Mesenchymal stem cell (in vitro differentiated cells and primary cell): ENCODE results near the gene PCARE.

Experiments used
- DNase-seq: peaks from one replicate; pipeline ENCODE4 v3.0.0-alpha.2; 2013
- H2AFZ ChIP-seq: one replicate; pipeline ENCODE4 v1.6.1; 2013; ENCODE audit warnings: low read depth, mild to moderate bottlenecking, control low read depth, inconsistent platforms, low read length, moderate library complexity
- H2AK5ac ChIP-seq: 2 replicates; pipeline ENCODE4 v1.6.1; 2013; ENCODE audit warnings: low read length, moderate library complexity, mild to moderate bottlenecking, inconsistent platforms; ENCODE audit not compliant: severe bottlenecking
- H2BK120ac ChIP-seq: one replicate; pipeline ENCODE4 v1.6.1; 2013; ENCODE audit warnings: low read depth, mild to moderate bottlenecking, inconsistent platforms, low read length, moderate library complexity
- H2BK12ac ChIP-seq, 2 experiments: one replicate each; pipeline ENCODE4 v1.6.1; 2013; ENCODE audit warnings: inconsistent platforms in 2 of 2, low read length in 2 of 2, mild to moderate bottlenecking in 2 of 2, moderate library complexity in 2 of 2, control low read depth in 1 of 2
- H2BK15ac ChIP-seq: one replicate; pipeline ENCODE4 v1.6.1; 2013; ENCODE audit warnings: mild to moderate bottlenecking, low read depth, inconsistent platforms; ENCODE audit not compliant: poor library complexity, severe bottlenecking
- H2BK5ac ChIP-seq: 2 replicates; pipeline ENCODE4 v1.6.1; 2013; ENCODE audit warnings: low read depth, mild to moderate bottlenecking, low read length, control low read depth, inconsistent platforms; ENCODE audit not compliant: poor library complexity, severe bottlenecking
- H3K14ac ChIP-seq, 2 experiments: one replicate each; pipeline ENCODE4 v1.6.1; 2013; ENCODE audit warnings: inconsistent platforms in 2 of 2, low read length in 2 of 2, control low read depth in 1 of 2, mild to moderate bottlenecking in 1 of 2, moderate library complexity in 1 of 2
- H3K18ac ChIP-seq, 2 experiments: one replicate each; pipeline ENCODE4 v1.6.1; 2013; ENCODE audit warnings: inconsistent platforms in 2 of 2, low read length in 2 of 2, control low read depth in 1 of 2, low read depth in 1 of 2, mild to moderate bottlenecking in 1 of 2
- H3K23ac ChIP-seq, 2 experiments: one replicate each; pipeline ENCODE4 v1.6.1; 2013; ENCODE audit warnings: inconsistent platforms in 2 of 2, low read length in 2 of 2, mild to moderate bottlenecking in 2 of 2, moderate library complexity in 2 of 2, control low read depth in 1 of 2
- H3K27ac ChIP-seq: 2 replicates; pipeline ENCODE4 v1.5.1; 2013; ENCODE audit warnings: mild to moderate bottlenecking, moderate library complexity, low read length, control low read depth, inconsistent platforms; ENCODE audit not compliant: poor library complexity, severe bottlenecking
- H3K27me3 ChIP-seq, 2 experiments: 2 replicates each; pipeline versions ENCODE4 v1.6.1 to v1.7.0; 2013; ENCODE audit warnings: low read length in 2 of 2, mild to moderate bottlenecking in 2 of 2, moderate library complexity in 2 of 2, control low read depth in 1 of 2, inconsistent platforms in 1 of 2; ENCODE audit not compliant: control insufficient read depth in 1 of 2, insufficient read depth in 1 of 2
- H3K36me3 ChIP-seq, 2 experiments: 2 replicates each; pipeline versions ENCODE4 v1.6.1 to v1.7.0; 2013; ENCODE audit warnings: low read length in 2 of 2, control low read depth in 1 of 2, inconsistent platforms in 1 of 2, low read depth in 1 of 2, mild to moderate bottlenecking in 1 of 2; ENCODE audit not compliant: insufficient read depth in 2 of 2, control insufficient read depth in 1 of 2
- H3K4ac ChIP-seq, 2 experiments: one replicate each; pipeline ENCODE4 v1.6.1; 2013; ENCODE audit warnings: inconsistent platforms in 2 of 2, low read length in 2 of 2, mild to moderate bottlenecking in 2 of 2, moderate library complexity in 2 of 2, control low read depth in 1 of 2, low read depth in 1 of 2
- H3K4me1 ChIP-seq: 2 replicates; pipeline ENCODE4 v1.6.1; 2013; ENCODE audit warnings: low read depth, low read length, control low read depth; ENCODE audit not compliant: control insufficient read depth, insufficient read depth
- H3K4me2 ChIP-seq: 2 replicates; pipeline ENCODE4 v1.6.1; 2013; ENCODE audit warnings: low read length, mild to moderate bottlenecking, inconsistent platforms; ENCODE audit not compliant: poor library complexity, severe bottlenecking
- H3K4me3 ChIP-seq, 2 experiments: 2 replicates each; pipeline versions ENCODE4 v1.5.1 to v1.7.0; 2013; ENCODE audit warnings: low read length in 2 of 2, mild to moderate bottlenecking in 2 of 2, control low read depth in 1 of 2, low read depth in 1 of 2; ENCODE audit not compliant: insufficient read depth in 1 of 2
- H3K79me1 ChIP-seq: replicated peaks from 2 replicates; pipeline ENCODE4 v1.6.1; 2013; ENCODE audit warnings: mild to moderate bottlenecking, control low read depth, low read length, inconsistent platforms; ENCODE audit not compliant: poor library complexity, severe bottlenecking
- H3K9ac ChIP-seq: 2 replicates; pipeline ENCODE4 v1.7.0; 2013; ENCODE audit warnings: mild to moderate bottlenecking, low read length, moderate library complexity
- H3K9me3 ChIP-seq: 2 replicates; pipeline ENCODE4 v1.7.0; 2013; ENCODE audit warnings: mild to moderate bottlenecking, low read length; ENCODE audit not compliant: control insufficient read depth
- H4K8ac ChIP-seq: one replicate; pipeline ENCODE4 v1.6.1; 2013; ENCODE audit warnings: inconsistent platforms, mild to moderate bottlenecking, low read length, moderate library complexity
- H4K91ac ChIP-seq: one replicate; pipeline ENCODE4 v1.6.1; 2013; ENCODE audit warnings: mild to moderate bottlenecking, low read length, inconsistent platforms
- WGBS: methylation state at CpG from one replicate; pipeline ENCODE4 v1.1.7; 2013; ENCODE audit warnings: mixed read lengths; 5-methylcytosine and 5-hydroxymethylcytosine counted together

PCARE gene

DNA sequence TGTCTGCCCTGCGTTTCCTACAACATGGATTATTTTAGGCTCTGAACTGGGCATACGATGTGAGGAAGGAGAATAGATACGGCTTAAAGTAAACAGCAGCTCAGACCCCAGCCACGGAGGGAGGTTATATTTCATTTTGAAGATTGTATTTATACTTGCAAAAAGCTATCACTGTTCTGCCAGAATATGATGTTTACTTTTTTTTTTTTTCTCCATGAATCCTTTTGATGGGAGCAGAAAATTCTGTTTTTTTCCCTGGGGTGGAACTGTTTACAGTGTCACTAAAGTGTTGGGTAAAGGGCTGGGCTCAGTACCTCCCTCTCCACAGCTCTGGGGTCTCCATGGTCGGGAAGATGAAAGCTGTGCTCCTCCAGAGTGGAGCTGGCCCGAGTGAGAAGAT is 13.1 kb downstream of the PCARE start:
- Histone ChIP-seq H3K4me1 (peaks cover 2% of the 10 kb centered on the region), H4K8ac (no peak overlapping the region), H2BK12ac (no peak overlapping the region), H3K23ac (no peak overlapping the region), H3K4me3 (no peak overlapping the region), H3K27ac (no peak overlapping the region), H2AFZ (no peak overlapping the region), H3K79me1 (no peaks in the 10 kb centered on the region), H3K18ac (no peak overlapping the region), H3K9me3 (no peaks in the 10 kb centered on the region), H2BK15ac (no peak overlapping the region), H2AK5ac (no peak overlapping the region), H3K14ac (no peak overlapping the region), H3K4ac (no peak overlapping the region), H3K36me3 (no peaks in the 10 kb centered on the region), H3K27me3 (peaks cover 0 to 9% of the 10 kb centered on the region in 2 experiments), H2BK5ac (no peak overlapping the region), H3K9ac (no peak overlapping the region), H3K4me2 (no peak overlapping the region), H2BK120ac (no peak overlapping the region), H4K91ac (no peak overlapping the region)
- 73% methylated on average over 4 of the region's 6 CpGs for WGBS
- DNase-seq = no peak

DNA sequence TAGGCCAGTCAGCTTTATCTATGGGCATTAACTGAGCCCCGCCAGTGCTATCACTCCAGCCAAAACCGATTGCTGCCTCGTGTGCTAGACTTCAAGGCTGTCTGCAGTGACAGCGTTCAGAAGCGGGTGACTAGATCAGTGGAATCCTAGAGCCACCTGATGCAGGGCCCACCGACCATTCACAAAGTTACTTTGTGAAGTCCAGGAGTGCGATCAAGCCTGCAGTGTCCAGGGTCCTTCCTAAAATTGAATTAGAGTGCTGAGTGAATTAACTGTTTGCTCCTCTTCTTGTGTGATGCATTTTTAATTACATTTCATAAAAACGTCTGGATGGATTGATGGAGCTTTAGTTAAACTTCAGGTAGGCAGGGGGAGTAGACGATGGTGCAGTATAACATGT is 13.9 kb downstream of the PCARE start:
- no peak overlapping the region for H4K91ac ChIP-seq
- H3K4me3 ChIP-seq = no peak overlapping the region
- no peak overlapping the region for H3K23ac ChIP-seq
- H2AFZ ChIP-seq = no peak overlapping the region
- H3K9me3 ChIP-seq = no peaks in the 10 kb centered on the region
- H2AK5ac ChIP-seq = no peak overlapping the region
- H3K79me1 ChIP-seq = no peaks in the 10 kb centered on the region
- H2BK12ac ChIP-seq = no peak overlapping the region
- no peak overlapping the region for H3K27ac ChIP-seq
- no peak overlapping the region for H4K8ac ChIP-seq
- H2BK120ac ChIP-seq = no peak overlapping the region
- no peak overlapping the region for H3K14ac ChIP-seq
- no peak for DNase-seq
- WGBS = 92% methylated on average over 9 of the region's 9 CpGs
- peaks cover 2% of the 10 kb centered on the region for H3K4me1 ChIP-seq
- no peak overlapping the region for H3K4ac ChIP-seq
- H3K4me2 ChIP-seq = no peak overlapping the region
- no peak overlapping the region for H3K9ac ChIP-seq
- peaks cover 0 to 9% of the 10 kb centered on the region in 2 experiments for H3K27me3 ChIP-seq
- no peak overlapping the region for H3K18ac ChIP-seq
- H2BK5ac ChIP-seq = no peak overlapping the region
- no peak overlapping the region for H2BK15ac ChIP-seq
- no peaks in the 10 kb centered on the region for H3K36me3 ChIP-seq

DNA sequence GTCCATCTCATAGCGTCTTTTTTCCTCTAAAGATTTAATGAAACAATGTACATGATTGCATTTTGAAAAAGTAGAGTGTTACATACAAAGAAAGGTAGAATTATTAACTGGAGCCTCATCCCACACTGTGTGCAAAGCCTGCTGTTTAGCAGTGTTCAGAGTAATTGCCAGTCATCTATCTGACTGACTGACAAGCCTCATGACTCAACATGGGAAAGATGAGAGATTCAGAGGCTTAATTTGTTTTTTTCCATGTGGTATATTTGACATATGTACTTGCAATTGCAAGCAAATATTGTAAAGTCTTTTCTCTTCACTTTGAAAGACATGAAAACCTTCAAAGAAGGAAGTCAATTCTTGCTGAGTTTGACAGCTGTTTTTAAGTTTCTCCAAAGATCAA is 14.7 kb downstream of the PCARE start:
- Histone ChIP-seq H4K91ac (no peak overlapping the region), H3K4me2 (no peak overlapping the region), H2BK5ac (no peak overlapping the region), H3K14ac (no peak overlapping the region), H3K23ac (no peak overlapping the region), H2BK12ac (no peak overlapping the region), H3K36me3 (no peaks in the 10 kb centered on the region), H3K27ac (no peak overlapping the region), H3K4me1 (peaks cover 2% of the 10 kb centered on the region), H2BK120ac (no peak overlapping the region), H3K27me3 (peaks cover 0 to 9% of the 10 kb centered on the region in 2 experiments), H3K79me1 (no peaks in the 10 kb centered on the region), H4K8ac (no peak overlapping the region), H2BK15ac (no peak overlapping the region), H3K9me3 (no peaks in the 10 kb centered on the region), H2AK5ac (no peak overlapping the region), H2AFZ (no peak overlapping the region), H3K4me3 (no peak overlapping the region), H3K18ac (no peak overlapping the region), H3K9ac (no peak overlapping the region), H3K4ac (no peak overlapping the region)
- DNase-seq = no peak
- WGBS = no CpG with 5 or more reads among the region's 1 CpG

DNA sequence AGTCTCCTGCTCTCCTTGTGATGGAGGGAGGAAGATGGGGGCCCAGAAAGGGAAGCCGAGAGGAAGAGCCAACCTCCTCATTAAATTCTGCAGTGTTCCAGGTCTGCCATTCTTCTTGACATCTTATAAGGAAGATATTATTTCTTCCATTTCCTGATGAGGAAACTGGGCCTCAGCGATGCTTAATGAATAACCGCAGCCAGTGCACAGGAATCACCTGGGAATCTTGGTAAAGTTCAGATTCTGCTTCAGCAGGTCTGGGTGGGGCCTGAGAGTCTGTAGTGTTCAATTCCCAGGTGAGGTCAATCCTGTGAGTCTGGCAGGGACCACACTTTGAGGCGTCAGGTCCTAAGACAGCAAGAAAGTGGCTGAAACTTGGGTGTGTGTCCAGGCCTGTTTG is 17.3 kb downstream of the PCARE start:
- 99% methylated on average over 3 of the region's 4 CpGs for WGBS
- no peak overlapping the region for H2AFZ ChIP-seq
- no peak overlapping the region for H3K27ac ChIP-seq
- H3K36me3 ChIP-seq = no peaks in the 10 kb centered on the region
- H3K23ac ChIP-seq = no peak overlapping the region
- no peak overlapping the region for H4K8ac ChIP-seq
- H3K14ac ChIP-seq = no peak overlapping the region
- no peak overlapping the region for H3K4me3 ChIP-seq
- no peak overlapping the region for H2BK120ac ChIP-seq
- peaks cover 2% of the 10 kb centered on the region for H3K4me1 ChIP-seq
- H2BK12ac ChIP-seq = no peak overlapping the region
- no peak overlapping the region for H3K4me2 ChIP-seq
- H2BK5ac ChIP-seq = no peak overlapping the region
- no peak overlapping the region for H2AK5ac ChIP-seq
- H3K79me1 ChIP-seq = no peaks in the 10 kb centered on the region
- H3K9me3 ChIP-seq = no peaks in the 10 kb centered on the region
- no peak overlapping the region for H3K9ac ChIP-seq
- peaks cover 0 to 14% of the 10 kb centered on the region in 2 experiments for H3K27me3 ChIP-seq
- no peak overlapping the region for H2BK15ac ChIP-seq
- H3K18ac ChIP-seq = no peak overlapping the region
- no peak overlapping the region for H4K91ac ChIP-seq
- no peak for DNase-seq
- H3K4ac ChIP-seq = no peak overlapping the region
